M059J (cell line): Measurements from ENCODE around the gene DCAKD. TPM values are rescaled to one million over a fixed set of nuclear protein-coding genes. Genes with fewer than 3 reads are reported as not detected.

Source experiments
- DNase-seq: peaks from one replicate; pipeline ENCODE4 v3.0.0-alpha.2; 2012; ENCODE audit warnings: low read depth
- total RNA-seq: library from RNA; depleted of rRNA; stranded (reverse); fragments of >200 nt; shearing (Covaris generic); gene quantifications from 2 replicates; pipeline ENCODE4 v1.2.3, GENCODE V29; 2014; rRNA removed

The DCAKD gene, protein sequence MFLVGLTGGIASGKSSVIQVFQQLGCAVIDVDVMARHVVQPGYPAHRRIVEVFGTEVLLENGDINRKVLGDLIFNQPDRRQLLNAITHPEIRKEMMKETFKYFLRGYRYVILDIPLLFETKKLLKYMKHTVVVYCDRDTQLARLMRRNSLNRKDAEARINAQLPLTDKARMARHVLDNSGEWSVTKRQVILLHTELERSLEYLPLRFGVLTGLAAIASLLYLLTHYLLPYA
- total RNA-seq = 19.2 and 22.2 TPM in 2 replicates

DNA sequence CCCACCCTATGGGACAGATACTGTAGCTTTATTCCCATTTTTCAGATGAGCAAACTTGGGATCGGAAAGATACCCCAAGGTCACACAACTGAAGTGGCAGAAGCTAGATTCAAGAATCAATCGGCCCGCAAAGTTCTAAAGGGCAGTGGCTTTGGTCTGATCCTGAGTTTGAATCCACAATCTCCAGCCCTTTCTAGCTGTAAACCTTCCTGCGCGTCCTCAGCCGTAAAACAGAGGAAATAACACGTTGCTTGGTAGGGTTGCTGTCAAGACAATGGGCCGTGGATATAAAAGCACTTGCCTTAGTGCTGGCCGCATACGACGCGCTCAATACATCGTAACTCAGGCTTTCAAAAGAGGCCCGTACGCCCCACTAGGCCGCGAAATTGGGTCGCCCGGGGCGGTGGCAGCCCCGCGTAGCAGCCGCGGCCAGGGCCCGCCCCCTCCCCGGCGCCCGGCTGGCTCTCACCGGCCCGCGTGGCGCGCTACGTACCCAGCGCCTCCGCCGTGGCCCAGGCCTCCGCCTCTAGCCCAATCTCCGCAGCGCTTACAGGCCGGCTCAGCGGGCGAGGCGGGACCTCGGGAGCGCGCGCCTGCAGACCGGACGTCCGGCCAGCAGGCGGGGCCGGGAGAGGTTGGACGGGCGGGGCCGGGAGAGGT is at the start of gene DCAKD:
Gene DCAKD (minus strand): TSS at position 573 of the 660 bp plus-strand sequence. CDS start 16,747 bp downstream, outside the sequence.
- DNase-seq = peak; percentile 95

DNA sequence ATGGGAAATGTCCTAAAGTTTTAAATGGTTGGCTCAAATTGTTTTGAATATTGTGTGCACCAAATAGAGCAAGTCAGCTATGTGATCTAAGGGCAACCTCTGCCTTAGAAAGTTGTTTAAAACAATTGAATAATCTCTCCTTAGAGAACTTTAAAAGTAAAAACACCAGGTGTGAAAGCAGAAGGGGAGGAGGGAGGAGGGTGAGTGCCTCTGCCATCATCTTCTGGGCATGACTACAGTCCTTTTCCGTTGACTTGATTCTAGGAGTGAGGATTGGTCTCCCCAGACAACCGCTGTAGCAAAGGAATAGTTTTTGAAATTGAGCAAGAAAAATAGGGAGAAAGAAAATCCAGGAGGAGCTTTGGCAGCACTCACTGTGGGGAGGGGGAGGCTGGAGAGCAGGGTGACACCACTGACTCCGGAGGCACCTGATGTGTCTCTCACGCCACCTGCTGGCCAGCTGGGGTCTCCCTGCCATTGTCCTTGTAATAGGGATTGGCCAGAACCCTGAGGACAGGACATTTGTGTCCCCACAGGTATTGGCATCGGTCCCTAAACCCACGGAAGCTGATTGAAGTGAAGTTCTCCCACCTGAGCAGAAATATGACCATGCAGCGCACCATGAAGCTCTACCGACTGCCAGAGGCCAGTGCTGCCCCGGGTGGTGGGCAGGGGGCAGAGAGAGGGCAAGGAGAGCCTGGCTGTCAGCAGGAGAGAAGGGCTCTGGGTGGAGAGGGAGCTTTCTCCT is 47.6 kb upstream of the DCAKD start:
- peak; percentile 73 for DNase-seq

DNA sequence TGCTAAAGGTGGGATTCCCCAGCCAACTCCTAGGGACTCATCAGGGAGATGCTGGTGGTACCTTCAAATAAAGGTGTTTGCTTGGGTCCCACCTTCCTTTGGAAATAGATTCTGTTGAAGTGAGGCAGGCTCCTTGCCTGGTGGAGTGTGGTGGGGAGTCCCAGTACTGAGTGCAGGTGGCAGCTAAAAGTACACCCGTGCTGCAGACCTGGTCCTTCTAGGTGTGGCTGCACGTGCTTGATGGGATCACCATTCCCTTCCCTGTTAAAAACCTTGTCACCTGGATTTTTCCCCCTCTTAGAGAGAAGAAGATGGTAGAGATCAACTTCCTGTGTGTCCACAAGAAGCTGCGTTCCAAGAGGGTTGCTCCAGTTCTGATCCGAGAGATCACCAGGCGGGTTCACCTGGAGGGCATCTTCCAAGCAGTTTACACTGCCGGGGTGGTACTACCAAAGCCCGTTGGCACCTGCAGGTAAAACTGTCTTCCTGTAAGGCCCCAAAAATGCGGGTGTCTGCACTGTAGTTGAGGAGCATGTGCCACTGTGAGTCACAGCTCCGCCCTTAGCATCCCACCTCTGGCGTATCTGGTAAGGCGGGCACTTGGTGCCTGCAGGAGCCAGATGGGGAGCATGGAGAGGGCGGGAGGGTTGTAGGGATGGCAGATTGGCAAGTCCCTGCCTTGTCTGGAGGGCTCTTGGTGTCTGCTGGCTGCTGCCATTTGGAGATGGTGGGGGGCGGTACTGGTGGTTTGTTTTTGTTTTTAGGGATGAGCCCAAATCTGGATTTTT is 46.8 kb upstream of the DCAKD start:
- no peak for DNase-seq

DNA sequence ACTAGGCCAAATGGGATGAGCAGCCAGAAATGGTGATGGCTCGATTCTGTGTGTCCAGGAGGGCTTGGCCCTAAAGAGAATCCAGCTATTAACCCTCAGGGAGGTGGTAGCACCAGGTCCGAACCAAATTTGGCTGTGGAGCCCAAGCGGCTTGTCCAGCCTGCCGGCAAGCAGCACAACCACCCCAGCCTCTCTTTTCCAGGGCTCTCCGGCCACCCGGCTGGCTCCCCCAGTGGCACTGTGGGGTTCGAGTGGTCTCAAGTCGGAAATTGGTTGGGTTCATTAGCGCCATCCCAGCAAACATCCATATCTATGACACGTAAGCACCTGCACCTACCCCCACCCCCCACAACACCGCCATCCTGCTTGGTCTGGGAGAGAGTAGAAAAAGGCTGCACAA is 45.5 kb upstream of the DCAKD start:
- DNase-seq = no peak

DNA sequence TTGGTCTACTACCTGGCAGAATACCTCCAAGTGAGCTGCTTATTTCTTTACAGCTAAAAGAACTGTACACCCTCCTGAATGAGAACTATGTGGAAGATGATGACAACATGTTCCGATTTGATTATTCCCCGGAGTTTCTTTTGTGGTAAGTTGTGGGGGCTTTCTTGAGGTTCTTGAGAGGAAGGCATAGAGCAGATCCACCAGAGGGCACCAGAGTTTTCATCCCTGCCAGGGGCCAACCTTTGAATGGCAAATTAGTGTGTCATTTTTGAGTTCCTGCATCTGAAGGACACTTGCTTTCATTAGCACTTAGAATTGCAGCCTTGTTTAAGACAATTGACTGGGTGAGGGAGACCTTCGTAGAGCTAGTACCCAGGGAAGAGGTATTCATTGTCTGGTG is 44.7 kb upstream of the DCAKD start:
- DNase-seq = peak; percentile 28

DNA sequence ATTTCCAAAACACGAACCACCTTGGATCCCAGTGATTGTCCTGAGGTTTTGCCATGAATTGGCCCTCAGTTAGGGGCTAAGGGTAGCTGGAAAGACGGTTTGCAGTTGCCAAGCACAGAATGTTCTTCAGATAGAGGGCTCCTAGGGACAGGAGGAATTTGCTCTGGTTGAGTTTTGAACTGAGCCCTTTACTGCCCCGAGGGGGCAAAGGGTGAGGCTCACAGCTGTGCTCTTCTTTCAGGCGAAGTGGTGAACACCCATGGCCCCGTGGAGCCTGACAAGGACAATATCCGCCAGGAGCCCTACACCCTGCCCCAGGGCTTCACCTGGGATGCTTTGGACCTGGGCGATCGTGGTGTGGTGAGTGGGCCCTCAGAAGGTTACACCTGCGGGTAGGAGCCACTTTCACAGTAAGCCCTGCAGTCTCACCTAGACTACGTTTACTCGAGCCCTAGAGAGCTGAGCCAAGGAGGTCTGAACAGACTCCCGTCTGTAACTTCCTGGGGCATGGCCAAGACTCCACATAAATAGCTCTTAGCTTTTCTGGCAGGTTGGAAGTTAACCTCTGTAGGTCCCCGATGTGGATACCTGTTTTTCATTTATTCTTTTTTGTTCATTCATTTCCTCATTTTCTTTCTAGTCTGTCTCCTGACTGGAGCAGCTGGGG is 42.1 kb upstream of the DCAKD start:
- peak; percentile 18 for DNase-seq

DNA sequence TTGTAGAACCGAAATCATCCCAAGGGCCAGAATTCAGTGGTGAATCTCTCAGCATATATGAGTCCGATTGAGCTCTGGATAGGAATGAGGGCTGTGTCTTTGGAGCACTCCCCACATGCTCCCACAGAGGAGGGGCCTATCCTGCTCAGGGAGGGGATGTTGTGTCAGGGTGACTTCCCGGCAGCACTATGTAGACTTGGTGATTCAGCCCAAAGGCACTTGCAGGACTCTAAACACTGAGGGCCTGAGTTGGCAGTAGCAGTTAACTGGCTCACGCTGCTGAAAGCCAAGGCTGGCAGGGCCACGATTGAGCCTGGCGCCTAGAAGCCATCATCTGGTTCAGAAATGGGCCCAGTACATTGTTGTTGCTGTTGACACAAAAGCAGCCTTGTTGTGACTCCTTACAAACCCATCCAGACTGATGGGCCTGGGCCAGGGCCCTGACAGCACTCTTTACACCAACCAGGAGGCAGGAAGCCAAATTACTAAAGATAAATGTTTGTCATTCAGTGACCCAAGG is 41.5 kb upstream of the DCAKD start:
- peak; percentile 98 for DNase-seq

DNA sequence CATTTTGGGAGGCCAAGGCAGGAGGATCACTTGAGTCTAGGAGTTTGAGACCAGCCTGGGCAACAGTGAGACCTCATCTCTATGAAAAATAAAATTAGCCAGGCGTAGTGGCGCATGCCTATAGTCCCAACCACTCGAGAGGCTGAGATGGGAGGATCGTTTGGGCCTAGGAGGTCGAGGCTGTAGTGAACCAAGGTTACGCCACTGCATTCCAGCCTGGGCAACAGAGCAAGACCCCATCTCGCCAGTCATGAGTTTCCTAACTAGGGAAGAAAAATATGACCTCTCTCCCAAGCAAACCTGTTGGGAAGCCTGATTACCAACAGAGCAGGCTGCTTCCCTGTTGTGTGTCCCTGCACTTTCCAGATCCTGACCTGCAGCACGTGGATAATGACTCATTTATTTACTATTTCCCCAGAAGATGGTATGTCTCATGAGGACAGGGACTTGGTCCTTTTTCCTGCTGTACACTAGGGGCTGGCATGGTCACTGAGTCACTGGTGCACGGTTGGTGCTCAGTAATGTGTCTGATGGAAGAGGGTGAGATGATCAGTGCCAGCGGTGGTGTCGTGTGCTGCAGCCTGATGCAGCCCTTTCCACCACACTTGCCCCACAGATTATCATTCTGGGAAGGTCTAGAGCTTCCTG is 40.5 kb upstream of the DCAKD start:
- DNase-seq = peak; percentile 48

DNA sequence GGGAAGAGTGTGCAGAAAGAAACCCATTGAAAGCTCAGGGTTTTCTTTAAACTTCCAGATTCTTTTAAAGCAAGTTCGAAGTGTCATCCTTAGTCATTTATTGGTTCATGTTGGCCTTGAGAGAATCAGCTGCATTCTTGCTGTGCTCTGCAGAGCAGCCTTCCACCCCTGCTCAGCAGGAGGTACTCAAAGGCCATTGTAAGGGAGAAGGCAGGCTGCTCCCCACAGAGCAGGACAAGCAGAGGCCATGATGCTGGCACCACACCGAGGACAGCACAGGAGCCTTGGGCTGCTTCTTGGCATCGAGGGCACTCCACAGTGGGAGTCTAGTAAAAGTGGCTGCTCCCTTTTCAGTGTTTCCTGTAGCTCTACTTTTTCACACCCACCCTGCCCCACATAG is 39.3 kb upstream of the DCAKD start:
- no peak for DNase-seq

DNA sequence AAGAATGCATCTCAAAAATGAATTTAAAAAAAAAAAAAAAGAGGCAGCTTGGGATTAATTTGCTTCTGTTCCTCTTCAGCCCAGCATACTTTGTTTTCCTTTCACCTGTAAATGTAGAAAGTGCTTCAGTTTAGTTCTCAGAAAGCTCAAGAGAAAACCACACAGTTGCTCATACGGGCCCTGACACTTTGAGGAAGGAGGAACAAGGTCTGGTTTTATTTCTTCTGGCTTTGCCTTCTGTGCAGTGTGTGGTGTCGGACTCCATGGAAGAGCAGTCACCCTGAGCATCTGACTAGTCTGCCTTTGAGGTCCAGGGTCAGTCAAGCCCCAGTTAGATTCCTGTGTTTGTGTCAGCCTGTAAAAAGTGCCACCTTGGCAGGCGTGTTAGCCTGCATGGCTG is 37.3 kb upstream of the DCAKD start:
- DNase-seq = no peak

DNA sequence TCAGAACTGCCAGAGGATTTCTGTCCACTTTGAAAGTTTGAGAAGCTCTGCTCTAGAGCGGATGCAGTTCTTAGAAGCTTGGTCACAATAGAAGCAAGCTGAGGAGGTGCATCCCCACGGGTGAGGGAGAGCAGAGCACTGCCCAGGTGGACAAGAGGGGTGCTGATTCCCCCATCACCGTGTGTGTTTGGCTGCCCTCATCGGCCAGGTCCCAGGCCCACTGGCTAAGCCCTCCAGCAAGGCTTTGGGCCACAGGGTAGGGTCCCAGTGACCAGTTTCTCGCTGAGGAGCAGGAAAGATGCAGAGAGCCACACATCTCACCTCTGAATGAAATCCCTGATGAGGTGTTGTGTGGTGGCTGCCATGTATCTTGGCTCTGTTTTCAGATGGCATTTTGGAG is 36.5 kb upstream of the DCAKD start:
- no peak for DNase-seq

DNA sequence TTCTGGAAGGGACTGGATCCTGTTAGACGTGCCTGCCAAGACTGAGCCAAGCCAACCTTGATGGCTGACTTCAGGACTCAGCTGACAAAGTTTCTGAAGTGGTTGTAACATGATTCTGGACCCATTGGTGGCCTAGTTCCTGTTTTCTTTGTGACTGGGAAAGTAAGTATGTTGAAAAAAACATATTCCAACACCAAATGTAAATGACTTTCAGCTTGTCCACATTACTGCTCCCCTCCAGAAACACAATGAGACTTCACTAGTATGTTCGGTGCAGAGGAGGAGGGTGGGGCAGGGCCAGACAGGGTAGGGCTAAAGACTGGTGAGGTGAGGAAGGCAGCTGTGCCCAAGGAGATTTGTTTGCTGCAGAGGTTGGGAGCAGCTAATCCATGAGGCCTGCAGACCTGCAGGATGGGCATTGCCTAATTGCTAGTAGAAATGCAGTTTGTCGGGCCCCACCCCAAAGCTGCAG is 36.1 kb upstream of the DCAKD start:
- DNase-seq = no peak

DNA sequence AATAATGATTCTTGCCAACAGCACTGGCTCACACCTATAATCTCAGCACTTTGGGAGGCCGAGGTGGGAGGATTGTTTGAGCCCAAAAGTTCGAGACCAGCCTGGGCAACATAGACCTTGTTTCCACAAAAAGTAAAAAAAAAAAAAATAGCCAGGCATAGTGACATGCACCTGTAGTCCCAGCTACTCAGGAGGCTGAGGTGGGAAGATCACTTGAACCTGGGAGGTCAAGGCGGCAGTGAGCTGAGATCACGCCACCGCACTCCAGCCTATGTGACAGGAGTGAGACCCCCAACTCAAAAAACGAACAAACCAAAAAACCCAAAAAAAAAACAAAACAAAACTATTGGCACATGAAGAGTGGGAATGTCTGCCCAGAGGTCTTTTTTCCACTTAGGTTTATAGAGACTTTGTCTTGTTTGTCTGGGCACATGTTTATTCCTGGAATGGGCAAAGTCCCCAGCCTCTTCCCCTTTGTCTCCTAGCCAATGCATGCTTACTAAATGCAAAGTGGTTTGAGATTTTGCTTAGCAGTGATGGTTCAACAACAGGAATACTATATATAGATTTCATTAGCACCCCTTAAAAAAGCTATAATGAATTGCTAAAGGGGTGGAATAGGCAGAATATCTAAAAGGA is 35.6 kb upstream of the DCAKD start:
- DNase-seq = no peak

DNA sequence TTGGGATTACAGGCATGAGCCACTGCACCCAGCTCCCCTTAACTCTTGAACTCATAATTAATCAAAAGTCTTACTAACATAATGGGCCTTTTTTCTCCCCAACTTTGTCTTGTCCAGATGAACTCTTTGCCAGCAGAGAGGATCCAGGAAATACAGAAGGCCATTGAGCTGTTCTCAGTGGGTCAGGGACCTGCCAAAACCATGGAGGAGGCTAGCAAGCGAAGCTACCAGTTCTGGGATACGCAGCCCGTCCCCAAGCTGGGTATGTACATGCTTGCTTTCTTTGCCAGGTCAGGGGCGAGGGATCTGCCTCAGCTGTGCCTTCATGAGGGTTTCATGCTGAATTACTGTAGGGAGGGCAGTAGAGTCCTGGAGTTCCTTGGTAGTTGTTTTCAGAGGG is 35.0 kb upstream of the DCAKD start:
- DNase-seq = no peak

DNA sequence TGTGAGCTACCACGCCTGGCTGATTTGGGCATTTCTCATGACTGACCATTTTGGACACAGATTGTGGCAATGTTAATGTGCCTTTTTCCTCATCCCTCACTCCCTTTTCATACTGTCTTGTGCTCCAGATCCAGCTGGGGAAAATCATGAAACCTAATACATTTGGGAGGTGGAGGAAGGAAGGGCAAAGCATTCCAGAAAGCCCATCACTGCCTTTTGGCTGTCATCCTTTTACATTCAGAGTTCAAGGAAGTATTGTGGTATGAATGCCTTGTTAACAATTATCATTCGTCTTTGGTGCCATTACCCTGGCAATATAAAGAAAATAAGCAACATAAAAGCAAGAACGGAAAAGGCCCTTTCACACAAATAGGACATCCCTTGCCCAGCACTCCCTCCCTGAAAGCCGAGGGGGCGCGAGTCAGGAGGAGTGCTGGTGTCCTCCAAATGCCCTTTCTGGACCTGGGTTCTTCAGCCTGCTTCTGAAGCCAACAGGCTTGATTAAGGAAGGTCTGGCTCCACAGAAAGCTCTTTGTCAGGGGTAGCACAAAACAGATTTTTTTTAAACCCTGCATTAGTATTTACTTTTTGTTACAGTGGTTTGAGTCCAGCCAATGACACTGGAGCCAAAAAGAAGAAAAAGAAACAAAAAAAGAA is 29.7 kb upstream of the DCAKD start:
- DNase-seq = no peak

DNA sequence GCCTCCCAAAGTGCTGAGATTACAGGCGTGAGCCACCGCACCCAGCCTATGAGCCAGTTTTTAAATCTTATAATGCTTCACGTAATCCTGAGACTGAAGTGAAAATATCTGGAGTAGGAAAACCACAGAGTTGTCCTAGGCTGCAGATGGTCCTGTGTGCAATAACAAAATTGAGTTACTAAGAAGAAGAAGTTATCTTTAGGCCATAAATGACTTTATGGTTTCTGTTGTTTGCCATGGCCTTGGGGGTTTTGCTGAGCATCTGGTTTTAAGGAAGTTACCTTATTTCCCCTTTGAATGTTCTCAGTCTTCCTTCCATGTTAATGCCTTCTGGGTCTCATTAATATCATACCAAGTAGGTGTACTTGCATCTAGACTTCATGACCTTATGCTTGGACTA is 26.2 kb upstream of the DCAKD start:
- DNase-seq = no peak

DNA sequence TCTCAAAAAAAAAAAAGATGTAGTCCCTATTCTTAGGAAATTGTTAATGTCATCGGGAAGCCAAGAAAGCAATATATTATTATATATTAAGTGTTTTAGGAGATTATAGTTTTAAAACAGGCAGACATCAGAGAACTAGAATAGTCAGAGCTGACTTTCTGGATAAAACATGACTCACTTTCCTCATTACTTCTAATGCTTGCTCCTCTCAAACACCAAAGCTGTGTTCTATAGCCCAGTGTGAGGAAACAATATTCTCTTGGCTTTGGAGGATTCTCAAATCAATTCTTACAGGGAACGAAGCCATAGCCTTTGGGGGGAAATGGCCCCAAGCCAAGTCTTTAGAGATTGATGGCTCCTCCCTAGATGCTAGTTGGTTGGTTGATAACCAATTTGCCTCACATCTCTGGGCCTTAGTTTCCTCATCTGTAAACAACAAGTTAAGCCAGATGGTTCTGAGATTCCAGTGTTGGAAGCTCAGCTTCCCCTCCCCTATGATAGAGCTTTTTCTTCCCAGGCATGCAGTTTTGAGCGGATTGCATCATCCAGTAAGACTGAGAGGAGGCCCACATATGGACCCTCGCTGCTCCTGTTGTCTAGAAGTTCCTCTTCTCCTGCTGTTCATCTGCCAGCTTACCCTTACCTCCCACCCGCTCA is 22.1 kb upstream of the DCAKD start:
- no peak for DNase-seq

DNA sequence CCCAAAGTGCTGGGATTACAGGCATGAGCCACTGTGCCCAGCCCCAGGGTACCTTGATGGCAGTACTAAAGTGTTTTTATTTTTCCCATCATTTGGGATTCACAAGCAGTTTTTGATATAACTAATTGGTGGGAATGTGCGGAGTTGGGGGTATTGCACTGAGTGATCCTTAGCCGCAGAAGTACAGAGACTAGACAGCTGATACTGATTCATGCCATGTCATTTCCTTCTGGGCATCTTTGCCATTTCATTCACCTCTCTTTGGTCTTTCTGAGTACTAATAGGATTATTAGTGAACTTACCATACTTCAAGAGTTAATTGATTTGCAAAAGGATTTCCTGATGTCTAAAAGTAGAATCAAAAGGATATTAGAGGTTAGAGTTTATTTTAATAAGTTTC is 19.4 kb upstream of the DCAKD start:
- DNase-seq = no peak

DNA sequence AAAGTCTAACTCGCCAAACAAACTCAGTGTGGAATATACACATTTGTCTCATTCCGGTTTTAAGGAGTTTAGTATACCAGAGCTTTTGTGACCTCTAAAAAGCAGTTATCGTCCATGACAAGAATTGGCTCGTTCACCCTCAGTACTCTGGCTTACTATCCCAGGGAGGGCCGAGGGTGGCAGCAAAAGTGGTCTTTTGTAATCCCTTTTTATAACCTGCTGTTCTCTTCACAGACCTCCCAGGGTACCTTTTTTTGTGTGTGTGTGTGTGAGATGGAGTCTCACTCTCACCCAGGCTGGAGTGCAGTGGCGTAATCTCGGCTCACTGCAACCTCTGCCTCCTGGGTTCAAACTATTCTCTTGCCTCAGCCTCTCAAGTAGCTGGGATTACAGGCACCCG is 18.6 kb upstream of the DCAKD start:
- DNase-seq = no peak
